Stimulated activated CD8-positive, alpha-beta memory T cell treated with anti-CD3 and anti-CD28 coated beads, Interleukin-7, amount 100 ng/mL, for 1 hour (primary cell): Measurements from ENCODE around the gene UQCRC1.

Experiments used
- DNase-seq, 2 donors: peaks; one replicate each; pipeline ENCODE4 v3.0.0-alpha.2; 2020; ENCODE audit warnings: low read depth in 2 of 2

The UQCRC1 gene

GRCh38 chr3:48572517-48572916 is 36.9 kb downstream of the UQCRC1 start:
- no peak for DNase-seq

GRCh38 chr3:48571938-48572337 is 37.5 kb downstream of the UQCRC1 start:
- no peak for DNase-seq

GRCh38 chr3:48569808-48570450 is 39.5 kb downstream of the UQCRC1 start:
- DNase-seq, result no peak

GRCh38 chr3:48569400-48569799 is 40.0 kb downstream of the UQCRC1 start:
- DNase-seq, result no peak

- no peak for DNase-seq
Measured at GRCh38 chr3:48568476-48568875, 41.0 kb downstream of the UQCRC1 start.

GRCh38 chr3:48567500-48567899 is 41.9 kb downstream of the UQCRC1 start:
- DNase-seq, result no peak

GRCh38 chr3:48567090-48567489 is 42.4 kb downstream of the UQCRC1 start:
- DNase-seq, result no peak

- no peak for DNase-seq
Measured at GRCh38 chr3:48566401-48566760, 43.1 kb downstream of the UQCRC1 start.

GRCh38 chr3:48565591-48566400 is 43.6 kb downstream of the UQCRC1 start:
- DNase-seq, result no peak

- no peak for DNase-seq
Measured at GRCh38 chr3:48565186-48565585, 44.3 kb downstream of the UQCRC1 start.

- DNase-seq, result no peak
Measured at GRCh38 chr3:48564667-48565066, 44.8 kb downstream of the UQCRC1 start.

GRCh38 chr3:48564022-48564421 is 45.4 kb downstream of the UQCRC1 start:
- peak in 1 of 2 donors; percentile 30 for DNase-seq

- DNase-seq, result no peak
Measured at GRCh38 chr3:48563382-48563918, 46.0 kb downstream of the UQCRC1 start, which contains the start of gene UCN2. UCN2 (minus strand) TSS chr3:48563781; CDS start chr3:48563124, 657 bp downstream.

GRCh38 chr3:48562367-48563095 is 46.9 kb downstream of the UQCRC1 start:
- DNase-seq, result no peak

GRCh38 chr3:48561045-48561736 is 48.3 kb downstream of the UQCRC1 start:
- DNase-seq, result no peak

- DNase-seq, result no peak
Measured at GRCh38 chr3:48560648-48561018, 48.8 kb downstream of the UQCRC1 start.

- no peak for DNase-seq
Measured at GRCh38 chr3:48558493-48559134, 50.8 kb downstream of the UQCRC1 start.

GRCh38 chr3:48556796-48557626 is 52.4 kb downstream of the UQCRC1 start, which contains the start of gene PFKFB4:
PFKFB4 (minus strand) TSS chr3:48556803; CDS start chr3:48556777, 26 bp downstream.
- peak; percentile 99 for DNase-seq

- no peak for DNase-seq
Measured at GRCh38 chr3:48555949-48556795, 53.3 kb downstream of the UQCRC1 start.
